ENCODE measurements around the gene SETD5.

SETD5 gene

GRCh38 chr3:9401986-9402385 is 4.6 kb downstream of the SETD5 start:
- H3K4me3 ChIP-seq (ENCODE audit: control insufficient read depth, low read depth, low read length): no peak overlapping the region
- TF ChIP-seq, protein P1, sequence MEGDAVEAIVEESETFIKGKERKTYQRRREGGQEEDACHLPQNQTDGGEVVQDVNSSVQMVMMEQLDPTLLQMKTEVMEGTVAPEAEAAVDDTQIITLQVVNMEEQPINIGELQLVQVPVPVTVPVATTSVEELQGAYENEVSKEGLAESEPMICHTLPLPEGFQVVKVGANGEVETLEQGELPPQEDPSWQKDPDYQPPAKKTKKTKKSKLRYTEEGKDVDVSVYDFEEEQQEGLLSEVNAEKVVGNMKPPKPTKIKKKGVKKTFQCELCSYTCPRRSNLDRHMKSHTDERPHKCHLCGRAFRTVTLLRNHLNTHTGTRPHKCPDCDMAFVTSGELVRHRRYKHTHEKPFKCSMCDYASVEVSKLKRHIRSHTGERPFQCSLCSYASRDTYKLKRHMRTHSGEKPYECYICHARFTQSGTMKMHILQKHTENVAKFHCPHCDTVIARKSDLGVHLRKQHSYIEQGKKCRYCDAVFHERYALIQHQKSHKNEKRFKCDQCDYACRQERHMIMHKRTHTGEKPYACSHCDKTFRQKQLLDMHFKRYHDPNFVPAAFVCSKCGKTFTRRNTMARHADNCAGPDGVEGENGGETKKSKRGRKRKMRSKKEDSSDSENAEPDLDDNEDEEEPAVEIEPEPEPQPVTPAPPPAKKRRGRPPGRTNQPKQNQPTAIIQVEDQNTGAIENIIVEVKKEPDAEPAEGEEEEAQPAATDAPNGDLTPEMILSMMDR (IDR thresholded peaks at IDR 0.05; ENCODE audit: control insufficient read depth, insufficient read depth, low read depth, low read length, missing control alignments): no peak
- no peak for DNase-seq (ENCODE audit: low read depth)

- no peak for DNase-seq (ENCODE audit: low read depth)
- TF ChIP-seq, protein P1 (IDR thresholded peaks at IDR 0.05; ENCODE audit: control insufficient read depth, insufficient read depth, low read depth, low read length, missing control alignments): no peak
- no peak overlapping the region for H3K4me3 ChIP-seq (ENCODE audit: control insufficient read depth, low read depth, low read length)
These were observed 5.2 kb downstream of the SETD5 start for GRCh38 chr3:9402410-9403228.

DNA sequence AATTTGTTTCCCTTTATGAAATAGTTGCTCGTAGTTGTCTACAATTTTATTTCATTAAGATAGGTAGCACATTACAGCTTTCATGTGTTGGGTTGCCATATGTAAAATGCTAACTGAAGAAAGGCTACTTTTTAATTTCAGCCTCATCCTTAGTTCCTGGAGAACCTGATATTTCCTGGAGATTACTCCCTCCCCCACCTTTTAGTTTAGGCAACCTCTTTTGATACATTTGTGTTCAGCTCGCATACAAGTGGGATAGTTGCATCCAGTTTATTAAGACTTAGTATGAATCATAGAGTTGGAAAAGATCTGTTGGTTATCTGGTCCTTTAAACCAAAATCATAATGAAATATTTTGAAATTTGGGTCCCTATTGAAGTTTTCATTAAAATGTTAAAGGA is 6.0 kb downstream of the SETD5 start:
- TF ChIP-seq, protein P1 (IDR thresholded peaks at IDR 0.05; ENCODE audit: control insufficient read depth, insufficient read depth, low read depth, low read length, missing control alignments): no peak
- no peak for DNase-seq (ENCODE audit: low read depth)
- H3K4me3 ChIP-seq (ENCODE audit: control insufficient read depth, low read depth, low read length): no peak overlapping the region

GRCh38 chr3:9404680-9405079 is 7.3 kb downstream of the SETD5 start:
- no peak overlapping the region for H3K4me3 ChIP-seq (ENCODE audit: control insufficient read depth, low read depth, low read length)
- DNase-seq (ENCODE audit: low read depth): no peak
- TF ChIP-seq, protein P1 (IDR thresholded peaks at IDR 0.05; ENCODE audit: control insufficient read depth, insufficient read depth, low read depth, low read length, missing control alignments): peak; percentile 2

- H3K4me3 ChIP-seq (ENCODE audit: control insufficient read depth, low read depth, low read length): no peak overlapping the region
- no peak for DNase-seq (ENCODE audit: low read depth)
- TF ChIP-seq, protein P1 (IDR thresholded peaks at IDR 0.05; ENCODE audit: control insufficient read depth, insufficient read depth, low read depth, low read length, missing control alignments): no peak
These were observed 8.3 kb downstream of the SETD5 start for GRCh38 chr3:9405756-9406155.

DNA sequence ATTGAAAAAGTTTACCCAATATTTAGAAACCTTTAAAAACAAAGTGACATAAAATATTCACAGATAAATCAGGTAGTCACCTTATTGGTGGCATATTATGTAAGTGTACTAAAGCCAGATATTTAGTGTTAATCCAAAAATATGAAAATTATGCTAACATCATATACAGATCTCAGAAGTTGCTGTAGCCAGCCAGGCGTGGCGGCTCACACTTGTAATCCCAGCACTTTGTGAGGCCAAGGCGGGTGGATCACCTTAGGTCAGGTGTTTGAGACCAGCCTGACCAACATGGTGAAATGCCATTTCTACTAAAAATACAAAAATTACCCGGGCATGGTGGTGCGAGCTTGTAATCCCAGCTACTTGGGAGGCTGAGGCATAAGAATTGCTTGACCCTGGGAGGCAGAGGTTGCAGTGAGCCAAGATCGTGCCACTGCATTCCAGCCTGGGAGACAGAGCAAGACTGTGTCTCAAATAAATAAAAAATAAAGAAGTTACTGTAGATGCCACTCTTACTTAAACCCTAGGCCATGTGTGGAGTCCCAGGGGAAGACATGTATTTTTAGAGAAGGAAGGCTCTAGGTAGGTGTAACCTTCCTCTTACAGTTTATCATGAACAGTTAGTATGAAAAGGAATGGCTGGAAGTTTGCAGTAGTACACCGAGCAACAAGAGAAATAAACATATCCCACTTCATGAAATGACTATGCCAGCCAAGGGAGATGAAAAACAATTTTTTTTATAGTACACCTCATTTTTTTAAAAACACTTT is 9.6 kb downstream of the SETD5 start:
- H3K4me3 ChIP-seq (ENCODE audit: control insufficient read depth, low read depth, low read length): no peak overlapping the region
- TF ChIP-seq, protein P1 (IDR thresholded peaks at IDR 0.05; ENCODE audit: control insufficient read depth, insufficient read depth, low read depth, low read length, missing control alignments): no peak
- DNase-seq (ENCODE audit: low read depth): no peak
